ENCODE measurements around the gene DPP9. TPM values are rescaled to one million over a fixed set of nuclear protein-coding genes. Genes with fewer than 3 reads are reported as not detected.

The DPP9 gene
- total RNA-seq, 2 donors from 2014 or later = 36.8 to 48.8 TPM

GRCh38 chr19:4714016-4714415 is 9.6 kb downstream of the DPP9 start:
- Histone ChIP-seq H3K27ac (ENCODE audit: low read depth, low read length) (no peak overlapping the region), H3K9me3 (ENCODE audit: control insufficient read depth, low read length) (no peaks in the 10 kb centered on the region), H3K4me3 (ENCODE audit: low read length) (no peak overlapping the region), H3K4me1 (ENCODE audit: control insufficient read depth, insufficient read depth, low read length) (no peaks in the 10 kb centered on the region), H3K36me3 (ENCODE audit: control insufficient read depth, insufficient read depth, low read length) (peaks cover 70% of the 10 kb centered on the region), H3K27me3 (ENCODE audit: control insufficient read depth, insufficient read depth, low read length, poor library complexity, severe bottlenecking) (no peaks in the 10 kb centered on the region), H3K9ac (ENCODE audit: extremely low read depth, low read length, poor library complexity, severe bottlenecking) (no peak overlapping the region)
- Mint-ChIP-seq H3K27ac (no peak overlapping the region), H3K4me3 (no peak overlapping the region), H3K27me3 (ENCODE audit: insufficient read depth) (no peaks in the 10 kb centered on the region), H3K36me3 (ENCODE audit: low read depth) (peaks cover 73% of the 10 kb centered on the region), H3K4me1 (no peaks in the 10 kb centered on the region), H3K9me3 (no peaks in the 10 kb centered on the region)
- 96% methylated on average over 19 to 27 of the region's 27 CpGs for WGBS, 2 experiments (ENCODE audit: insufficient coverage in 1 of 2, insufficient read length in 1 of 2)
- DNase-seq = no peak
- no peak for TF ChIP-seq CTCF (conservative IDR thresholded peaks at IDR 0.05)

- Histone ChIP-seq H3K9ac (ENCODE audit: extremely low read depth, low read length, poor library complexity, severe bottlenecking) (no peak overlapping the region), H3K4me1 (ENCODE audit: control insufficient read depth, insufficient read depth, low read length) (no peaks in the 10 kb centered on the region), H3K27ac (ENCODE audit: low read depth, low read length) (no peak overlapping the region), H3K36me3 (ENCODE audit: control insufficient read depth, insufficient read depth, low read length) (peaks cover 66% of the 10 kb centered on the region), H3K27me3 (ENCODE audit: control insufficient read depth, insufficient read depth, low read length, poor library complexity, severe bottlenecking) (no peaks in the 10 kb centered on the region), H3K4me3 (ENCODE audit: low read length) (no peak overlapping the region), H3K9me3 (ENCODE audit: control insufficient read depth, low read length) (no peaks in the 10 kb centered on the region)
- Mint-ChIP-seq H3K27ac (no peak overlapping the region), H3K9me3 (no peaks in the 10 kb centered on the region), H3K4me3 (no peak overlapping the region), H3K27me3 (ENCODE audit: insufficient read depth) (no peaks in the 10 kb centered on the region), H3K36me3 (ENCODE audit: low read depth) (peaks cover 72% of the 10 kb centered on the region), H3K4me1 (no peaks in the 10 kb centered on the region)
- 90 to 92% methylated on average over 15 to 32 of the region's 32 CpGs for WGBS, 2 experiments (ENCODE audit: insufficient coverage in 1 of 2, insufficient read length in 1 of 2)
- DNase-seq = no peak
- no peak for TF ChIP-seq CTCF (conservative IDR thresholded peaks at IDR 0.05)
Measured at GRCh38 chr19:4713384-4713951, 10.2 kb downstream of the DPP9 start.

GRCh38 chr19:4712771-4713170 is 10.9 kb downstream of the DPP9 start:
- no peak overlapping the region for H3K27ac ChIP-seq (ENCODE audit: low read depth, low read length)
- Mint-ChIP-seq H3K27ac (no peak overlapping the region), H3K36me3 (ENCODE audit: low read depth) (peaks cover 73% of the 10 kb centered on the region), H3K4me3 (no peak overlapping the region), H3K27me3 (ENCODE audit: insufficient read depth) (no peaks in the 10 kb centered on the region), H3K4me1 (no peaks in the 10 kb centered on the region), H3K9me3 (no peaks in the 10 kb centered on the region)
- H3K36me3 ChIP-seq (ENCODE audit: control insufficient read depth, insufficient read depth, low read length) = peaks cover 59% of the 10 kb centered on the region
- no peaks in the 10 kb centered on the region for H3K4me1 ChIP-seq (ENCODE audit: control insufficient read depth, insufficient read depth, low read length)
- no peak for TF ChIP-seq CTCF (conservative IDR thresholded peaks at IDR 0.05)
- H3K9me3 ChIP-seq (ENCODE audit: control insufficient read depth, low read length) = no peaks in the 10 kb centered on the region
- no peak overlapping the region for H3K4me3 ChIP-seq (ENCODE audit: low read length)
- no peak overlapping the region for H3K9ac ChIP-seq (ENCODE audit: extremely low read depth, low read length, poor library complexity, severe bottlenecking)
- DNase-seq = no peak
- WGBS, 2 experiments (ENCODE audit: insufficient coverage in 1 of 2, insufficient read length in 1 of 2) = 96 to 98% methylated on average over 12 to 14 of the region's 14 CpGs
- no peaks in the 10 kb centered on the region for H3K27me3 ChIP-seq (ENCODE audit: control insufficient read depth, insufficient read depth, low read length, poor library complexity, severe bottlenecking)
